Panc1 (cell line): ENCODE measurements around the gene DZANK1. TPM values are rescaled to one million over a fixed set of nuclear protein-coding genes. Genes with fewer than 3 reads are reported as not detected.

Experiments
- ATAC-seq: fragments of 200-7000 bp; cut with Tn5 transposase; 2 replicates; pipeline ENCODE4 v1.9.1; 2020; ENCODE audit warnings: mild to moderate bottlenecking, moderate library complexity
- BruUV-seq: library from RNA; stranded (reverse); fragments of 400-500 nt; replicated peaks from 2 replicates; lab custom pipeline; 2021; lab: Mats Ljungman, UMichigan
- CTCF ChIA-PET: fragments of 300-600 bp; sonication (Branson Sonifier 250); formaldehyde crosslinking; loops from one replicate; lab custom pipeline; 2022; ENCODE audit warnings: antibody characterized with exemption; lab: Charles Lee
- POLR2A ChIA-PET: fragments of 300-600 bp; sonication (Branson Sonifier 250); formaldehyde crosslinking; loops from one replicate; lab custom pipeline; 2022; ENCODE audit warnings: antibody characterized with exemption; lab: Charles Lee
- DNase-seq: peaks from one replicate; pipeline ENCODE4 v3.0.0-alpha.2; 2010; ENCODE audit warnings: low read depth, low spot score
- H3K27ac ChIP-seq: 2 replicates; pipeline ENCODE4 v1.5.1; 2011; ENCODE audit warnings: mild to moderate bottlenecking, low read length, inconsistent platforms
- H3K27me3 ChIP-seq: fragments of 200-500 bp; sonication (Bioruptor generic); 2 replicates; pipeline ENCODE4 v1.6.0; 2014; ENCODE audit warnings: low read length, inconsistent platforms; ENCODE audit not compliant: control insufficient read depth, insufficient read depth
- H3K36me3 ChIP-seq: fragments of 200-500 bp; sonication (Bioruptor generic); 2 replicates; pipeline ENCODE4 v1.5.1; 2014; ENCODE audit warnings: inconsistent platforms, mild to moderate bottlenecking, low read length, moderate library complexity; ENCODE audit not compliant: control insufficient read depth, insufficient read depth
- H3K4me1 ChIP-seq: 2 replicates; pipeline ENCODE4 v1.5.1; 2011; ENCODE audit warnings: inconsistent platforms, mild to moderate bottlenecking, low read length, moderate library complexity; ENCODE audit not compliant: control insufficient read depth, insufficient read depth
- H3K4me3 ChIP-seq, 2 experiments: 2 replicates each; pipeline ENCODE4 v1.5.1; 2011 to 2012; ENCODE audit warnings: low read depth in 2 of 2, low read length in 2 of 2, mild to moderate bottlenecking in 2 of 2, inconsistent platforms in 1 of 2, moderate library complexity in 1 of 2
- H3K9me3 ChIP-seq: fragments of 200-500 bp; sonication (Bioruptor generic); 2 replicates; pipeline ENCODE4 v1.5.1; 2014; ENCODE audit warnings: low read depth, mild to moderate bottlenecking, inconsistent platforms, low read length, moderate library complexity; ENCODE audit not compliant: control insufficient read depth, insufficient read depth
- CTCF ChIP-seq: fragments of 450-650 bp; IDR thresholded peaks from 2 replicates; pipeline ENCODE4 v1.5.1; 2017; ENCODE audit warnings: mild to moderate bottlenecking
- POLR2AphosphoS5 ChIP-seq: IDR thresholded peaks from 2 replicates; pipeline ENCODE4 v1.6.1; 2012; ENCODE audit warnings: mild to moderate bottlenecking, low read depth, low read length, moderate library complexity
- REST ChIP-seq, 2 experiments: IDR thresholded peaks; 2 replicates each; pipeline ENCODE4 v1.6.1; 2011 to 2012; ENCODE audit warnings: low read depth in 2 of 2, control low read depth in 1 of 2, low read length in 1 of 2, mild to moderate bottlenecking in 1 of 2, moderate library complexity in 1 of 2; ENCODE audit not compliant: insufficient read depth in 1 of 2
- SIN3A ChIP-seq: IDR thresholded peaks from 2 replicates; pipeline ENCODE4 v1.6.1; 2012; ENCODE audit warnings: low read depth, mild to moderate bottlenecking, low read length, moderate library complexity, borderline replicate concordance; ENCODE audit not compliant: insufficient read depth
- TCF7L2 ChIP-seq: IDR thresholded peaks from 2 replicates; pipeline ENCODE4 v1.6.1; 2011; ENCODE audit warnings: mild to moderate bottlenecking, low read depth, low read length, inconsistent platforms
- in situ Hi-C: cut with HindIII; loops from 2 replicates; pipeline ENCODE4 v1.10.0; 2016; ENCODE audit warnings: low sequenced_read_pairs, low pct_unique_long_range_greater_than_20kb
- intact Hi-C: fragments of 100-400 bp; cut with micrococcal nuclease; formaldehyde crosslinking; loops from one replicate; pipeline ENCODE4 v1.10.0; 2022; ENCODE audit not compliant: unreplicated experiment
- total RNA-seq: library from RNA; stranded (reverse); gene quantifications from one replicate; pipeline ENCODE4 v1.2.1, GENCODE V29; 2021; ENCODE audit not compliant: unreplicated experiment

Gene DZANK1
- total RNA-seq, 1 experiment from 2014 or later, result 3.0 TPM

- CTCF ChIA-PET, result no interaction called here
Observed at GRCh38 chr20:18427214-18427613, 39.6 kb downstream of the DZANK1 start.

GRCh38 chr20:18421608-18422007, 45.2 kb downstream of the DZANK1 start:
- Histone ChIP-seq H3K27ac (no peak overlapping the region), H3K9me3 (no peaks in the 10 kb centered on the region), H3K36me3 (no peaks in the 10 kb centered on the region), H3K27me3 (no peaks in the 10 kb centered on the region), H3K4me1 (no peaks in the 10 kb centered on the region), H3K4me3 (no peak overlapping the region)
- ChIA-PET POLR2A (no interaction called here), CTCF (no interaction called here)
- no peak for TF ChIP-seq POLR2AphosphoS5
- TF ChIP-seq REST (IDR thresholded peaks at IDR 0.05; ENCODE audit: insufficient read depth in 1 of 2, low read depth in 2 of 2, low read length in 1 of 2), result no peak
- no peak for TF ChIP-seq CTCF
- no peak for TF ChIP-seq SIN3A
- no peak for TF ChIP-seq TCF7L2
- in situ Hi-C loops (no loop called here), intact Hi-C loops (no loop called here)
- DNase-seq (no peak), ATAC-seq (no peak)
- no TSS peak for BruUV-seq

More at GRCh38 chr20:18427214-18427613, 39.6 kb downstream of the DZANK1 start:
- intact Hi-C loops (no loop called here), in situ Hi-C loops (no loop called here)
- TF ChIP-seq REST (IDR thresholded peaks at IDR 0.05; ENCODE audit: insufficient read depth in 1 of 2, low read depth in 2 of 2, low read length in 1 of 2) (no peak), TCF7L2 (no peak), POLR2AphosphoS5 (no peak)
- POLR2A ChIA-PET, result no interaction called here
- Histone ChIP-seq H3K9me3 (no peaks in the 10 kb centered on the region), H3K27ac (no peak overlapping the region), H3K4me3 (no peak overlapping the region), H3K4me1 (peaks cover 15% of the 10 kb centered on the region; the same call in 1 of the 2 replicates), H3K36me3 (no peaks in the 10 kb centered on the region), H3K27me3 (no peaks in the 10 kb centered on the region)
- DNase-seq (no peak), ATAC-seq (no peak)
- BruUV-seq, result no TSS peak
